Measurements from ENCODE around the gene AEBP2.

DNA sequence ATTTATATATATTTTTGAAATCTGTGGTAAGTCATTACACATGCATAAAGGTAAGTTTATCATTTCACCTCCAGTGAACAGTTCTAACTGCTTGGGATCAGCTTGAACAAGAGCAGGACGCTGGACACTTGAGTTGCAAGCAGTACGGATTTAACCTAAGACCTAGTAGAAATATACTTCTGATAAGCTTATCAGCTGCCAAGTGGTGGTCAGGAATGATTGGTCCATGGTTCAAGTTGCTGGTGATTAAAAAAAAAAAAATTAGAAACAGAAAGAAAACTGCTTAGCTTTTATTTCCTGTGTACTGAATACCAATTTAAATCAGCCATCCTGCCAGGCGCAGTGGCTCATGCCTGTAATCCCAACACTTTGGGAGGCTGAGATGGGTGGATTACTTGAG, 88.6 kb downstream of the AEBP2 start:
- TF ChIP-seq CTCF (conservative IDR thresholded peaks at IDR 0.05) (no peak), ZFX (IDR thresholded peaks at IDR 0.05) (no peak)
